HUDEP-2 (cell line): ENCODE data around the gene KLK7.

Source experiments
- DNase-seq, 76 experiments: peaks; one replicate each; lab custom pipeline; 2025; ENCODE audit not compliant: unreplicated experiment in 76 of 76; lab: John Stamatoyannopoulos, UW

The KLK7 gene

GRCh38 chr19:50939596-50939995, 44.1 kb downstream of the KLK7 start:
- DNase-seq = no peak

GRCh38 chr19:50933640-50934039, 50.1 kb downstream of the KLK7 start:
- peak in 18 of 76 experiments; percentile 8 to 42 (median 18) for DNase-seq

- DNase-seq = no peak
These were observed 51.0 kb downstream of the KLK7 start for GRCh38 chr19:50932690-50933083.

DNA sequence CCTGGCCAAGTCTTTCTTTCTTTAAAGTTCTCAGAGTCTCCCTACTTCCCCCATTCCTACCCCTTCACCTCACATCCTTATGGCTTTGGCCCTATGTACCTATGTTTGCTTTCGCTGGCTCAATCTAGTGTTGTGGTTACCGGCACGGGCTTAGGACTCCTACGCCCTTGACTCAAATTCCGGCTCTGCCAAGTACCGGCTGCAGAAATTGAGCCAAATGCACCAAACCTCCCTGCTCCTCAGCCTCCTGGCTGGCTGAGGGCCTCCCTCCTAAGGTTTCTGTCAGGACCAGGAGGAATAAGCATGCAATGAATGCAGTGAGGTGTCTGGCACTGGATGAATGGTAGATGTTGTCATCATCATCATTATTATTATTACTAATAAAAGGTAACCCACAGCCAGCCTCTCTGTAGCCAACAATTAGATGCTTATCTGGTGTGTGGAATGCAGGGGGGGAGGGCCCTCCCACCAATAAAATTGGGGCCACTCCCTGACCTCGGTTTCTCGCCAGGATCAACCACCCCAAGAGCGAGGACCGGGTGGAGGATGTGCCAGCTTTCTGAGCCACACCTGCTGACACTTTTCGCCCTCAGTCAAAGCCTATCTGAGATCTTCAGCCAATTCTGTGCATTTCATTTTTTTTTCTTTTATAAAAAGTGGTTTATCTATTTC, 51.6 kb downstream of the KLK7 start:
- no peak for DNase-seq

GRCh38 chr19:50931023-50931422, 52.7 kb downstream of the KLK7 start:
- no peak for DNase-seq

DNA sequence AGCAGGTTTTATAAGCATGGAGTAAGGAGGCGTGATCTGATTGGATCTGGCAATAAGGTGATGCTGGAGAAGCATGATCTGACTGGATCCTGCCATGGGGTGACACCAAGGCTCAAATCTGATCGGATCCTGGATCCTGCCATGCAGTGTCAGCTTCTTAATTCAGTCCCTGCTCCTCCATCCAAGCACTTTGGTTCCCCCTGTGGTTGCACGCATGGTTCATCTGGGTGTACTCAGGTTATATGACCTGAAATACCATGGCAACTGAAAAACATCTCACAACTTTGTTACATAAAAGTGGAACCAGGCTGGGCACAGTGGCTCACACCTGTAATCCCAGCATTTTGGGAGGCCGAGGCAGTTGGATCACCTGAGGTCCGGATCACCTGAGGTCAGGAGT, 54.9 kb downstream of the KLK7 start:
- no peak for DNase-seq
